ENCODE data around the gene ZFR.

- TF ChIP-seq CTCF (IDR thresholded peaks at IDR 0.05), result no peak
- no peak for TF ChIP-seq POLR2A (IDR thresholded peaks at IDR 0.05)
- TF ChIP-seq POLR2AphosphoS5 (IDR thresholded peaks at IDR 0.05), result no peak
These were observed 18.1 kb upstream of the ZFR start for GRCh38 chr5:32462618-32463017.
